ENCODE measurements around the gene PRR36.

DNA sequence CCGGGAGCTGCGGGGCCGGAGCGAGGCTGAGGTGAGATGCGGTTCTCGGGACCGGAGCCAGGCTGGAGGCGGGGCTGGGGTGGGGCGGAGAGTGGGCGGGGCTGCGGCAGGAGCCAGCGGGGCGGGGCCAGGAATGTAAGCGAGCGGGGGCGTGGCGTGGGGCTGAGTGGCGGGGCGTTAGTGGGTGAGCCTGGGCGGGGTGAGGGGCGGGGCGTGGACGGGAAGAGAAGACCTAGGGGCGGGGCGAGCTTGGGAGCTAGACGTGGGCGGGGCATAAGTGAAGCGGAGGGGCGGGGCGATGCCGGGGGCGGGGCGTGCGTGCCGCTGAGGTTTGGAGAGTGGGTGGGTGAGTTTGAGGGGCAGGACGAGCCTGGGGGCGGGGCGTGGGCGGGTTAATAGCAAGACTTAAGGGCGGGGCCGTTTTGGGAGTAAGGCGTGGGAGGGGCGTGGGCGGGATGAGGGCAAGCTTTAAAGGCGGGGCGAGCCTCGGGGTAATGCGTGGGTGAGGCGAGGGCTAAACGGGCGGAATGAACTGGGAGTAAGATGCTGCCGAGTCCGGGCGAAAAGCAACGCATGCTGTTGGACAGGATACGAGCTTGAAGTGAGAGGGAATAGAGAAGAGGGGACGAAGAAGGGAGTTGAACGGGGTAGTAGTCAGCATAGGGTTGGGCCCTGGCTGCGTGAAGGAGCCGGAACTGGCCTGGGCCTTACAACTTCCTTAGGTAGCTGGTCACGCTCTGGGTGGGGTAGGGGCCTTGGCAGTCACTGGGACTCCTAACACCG, 46.5 kb upstream of the PRR36 start:
- TF ChIP-seq, protein P1, sequence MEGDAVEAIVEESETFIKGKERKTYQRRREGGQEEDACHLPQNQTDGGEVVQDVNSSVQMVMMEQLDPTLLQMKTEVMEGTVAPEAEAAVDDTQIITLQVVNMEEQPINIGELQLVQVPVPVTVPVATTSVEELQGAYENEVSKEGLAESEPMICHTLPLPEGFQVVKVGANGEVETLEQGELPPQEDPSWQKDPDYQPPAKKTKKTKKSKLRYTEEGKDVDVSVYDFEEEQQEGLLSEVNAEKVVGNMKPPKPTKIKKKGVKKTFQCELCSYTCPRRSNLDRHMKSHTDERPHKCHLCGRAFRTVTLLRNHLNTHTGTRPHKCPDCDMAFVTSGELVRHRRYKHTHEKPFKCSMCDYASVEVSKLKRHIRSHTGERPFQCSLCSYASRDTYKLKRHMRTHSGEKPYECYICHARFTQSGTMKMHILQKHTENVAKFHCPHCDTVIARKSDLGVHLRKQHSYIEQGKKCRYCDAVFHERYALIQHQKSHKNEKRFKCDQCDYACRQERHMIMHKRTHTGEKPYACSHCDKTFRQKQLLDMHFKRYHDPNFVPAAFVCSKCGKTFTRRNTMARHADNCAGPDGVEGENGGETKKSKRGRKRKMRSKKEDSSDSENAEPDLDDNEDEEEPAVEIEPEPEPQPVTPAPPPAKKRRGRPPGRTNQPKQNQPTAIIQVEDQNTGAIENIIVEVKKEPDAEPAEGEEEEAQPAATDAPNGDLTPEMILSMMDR (IDR thresholded peaks at IDR 0.05) = no peak
- no peak for TF ChIP-seq EZH2 (IDR thresholded peaks at IDR 0.05; ENCODE audit: borderline replicate concordance, insufficient read depth, low read depth, low read length, poor library complexity, severe bottlenecking)
